SK-N-SH (cell line): ENCODE results near the gene EML2. TPM values are rescaled to one million over a fixed set of nuclear protein-coding genes. Genes with fewer than 3 reads are reported as not detected.

Experiments used
- CTCF ChIA-PET: fragments of 300-600, 350-600 bp; formaldehyde crosslinking; extraction: SDS; loops from one replicate; lab custom pipeline; 2021; lab: Yijun Ruan, JAX
- POLR2A ChIA-PET: fragments of 350-600 bp; sonication (Branson Sonifier 250); formaldehyde crosslinking; extraction: SDS; loops from one replicate; lab custom pipeline; 2020; ENCODE audit warnings: antibody characterized with exemption, inconsistent platforms; lab: Yijun Ruan, JAX
- DNase-seq: peaks from one replicate; pipeline ENCODE4 v3.0.0; 2012
- H2AFZ ChIP-seq: fragments of 200-600 bp; sonication (generic); 2 replicates; pipeline ENCODE4 v1.8.1; 2016; ENCODE audit warnings: antibody characterized with exemption, mild to moderate bottlenecking, low read depth
- H3F3A ChIP-seq: fragments of 200-600 bp; sonication (generic); replicated peaks from 2 replicates; pipeline ENCODE3; 2016; ENCODE audit warnings: antibody characterized with exemption, mild to moderate bottlenecking; ENCODE audit not compliant: insufficient read depth
- H3K27ac ChIP-seq, 2 experiments: fragments of 200-500 bp in 1 of 2; fragments of 200-600 bp in 1 of 2; sonication (Bioruptor generic) in 1 of 2; sonication (generic), shearing (Covaris generic) in 1 of 2; 2 replicates each; pipeline versions ENCODE4 v1.5.1 to v1.6.1; 2014 to 2016; ENCODE audit warnings: low read depth in 2 of 2, inconsistent platforms in 1 of 2, low read length in 1 of 2, mild to moderate bottlenecking in 1 of 2, mixed read lengths in 1 of 2
- H3K27me3 ChIP-seq: fragments of 200-600 bp; sonication (generic), shearing (Covaris generic); 2 replicates; pipeline ENCODE4 v1.6.1; 2016; ENCODE audit warnings: mixed run types; ENCODE audit not compliant: insufficient read depth
- H3K36me3 ChIP-seq, 2 experiments: fragments of 200-500 bp in 1 of 2; fragments of 200-600 bp in 1 of 2; sonication (Bioruptor generic) in 1 of 2; sonication (generic) in 1 of 2; replicated peaks in 1 of 2; 2 replicates each; pipeline versions ENCODE3 to v1.5.1; 2014 to 2016; ENCODE audit warnings: low read length in 1 of 2, mild to moderate bottlenecking in 1 of 2; ENCODE audit not compliant: insufficient read depth in 2 of 2, control insufficient read depth in 1 of 2
- H3K4me1 ChIP-seq, 2 experiments: fragments of 200-500 bp in 1 of 2; fragments of 200-600 bp in 1 of 2; sonication (Bioruptor generic) in 1 of 2; sonication (generic), shearing (Covaris generic) in 1 of 2; 2 replicates each; pipeline versions ENCODE4 v1.5.1 to v1.6.1; 2014 to 2016; ENCODE audit warnings: low read depth in 1 of 2, low read length in 1 of 2, mixed run types in 1 of 2; ENCODE audit not compliant: insufficient read depth in 2 of 2, control insufficient read depth in 1 of 2
- H3K4me2 ChIP-seq: fragments of 200-600 bp; sonication (generic), shearing (Covaris generic); 2 replicates; pipeline ENCODE4 v1.6.1; 2017; ENCODE audit warnings: mixed run types
- H3K4me3 ChIP-seq, 2 experiments: fragments of 200-500 bp in 1 of 2; fragments of 200-600 bp in 1 of 2; sonication (Bioruptor generic) in 1 of 2; sonication (generic), shearing (Covaris generic) in 1 of 2; 2 replicates each; pipeline versions ENCODE4 v1.5.1 to v1.8.1; 2014 to 2016; ENCODE audit warnings: low read depth in 2 of 2, inconsistent platforms in 1 of 2, low read length in 1 of 2, mild to moderate bottlenecking in 1 of 2, mixed read lengths in 1 of 2, moderate library complexity in 1 of 2
- H3K79me2 ChIP-seq: fragments of 200-600 bp; sonication (generic); 2 replicates; pipeline ENCODE4 v1.8.1; 2017; ENCODE audit warnings: mild to moderate bottlenecking; ENCODE audit not compliant: insufficient read depth
- H3K9ac ChIP-seq: fragments of 200-600 bp; sonication (generic); 2 replicates; pipeline ENCODE4 v1.6.1; 2017; ENCODE audit warnings: mixed run types
- H3K9me2 ChIP-seq: fragments of 200-600 bp; sonication (generic); 2 replicates; pipeline ENCODE4 v1.6.1; 2017; ENCODE audit warnings: mixed run types
- H3K9me3 ChIP-seq: fragments of 200-600 bp; sonication (generic); 2 replicates; pipeline ENCODE4 v1.6.1; 2017; ENCODE audit warnings: mixed run types, mild to moderate bottlenecking, moderate library complexity
- H4K20me1 ChIP-seq: fragments of 200-600 bp; sonication (generic); 2 replicates; pipeline ENCODE4 v1.6.1; 2017; ENCODE audit warnings: mild to moderate bottlenecking, mixed run types; ENCODE audit not compliant: insufficient read depth
- CHD2 ChIP-seq: fragments of 150-350 bp; IDR thresholded peaks from 2 replicates; pipeline ENCODE4 v1.6.1; 2018; ENCODE audit warnings: low read length; ENCODE audit not compliant: partially characterized antibody
- NFIC ChIP-seq: IDR thresholded peaks from 2 replicates; pipeline ENCODE4 v1.4.0; 2012; ENCODE audit warnings: borderline replicate concordance
- NRF1 ChIP-seq: IDR thresholded peaks from 2 replicates; pipeline ENCODE4 v1.6.1; 2012; ENCODE audit warnings: low read depth, mild to moderate bottlenecking, low read length
- RAD21 ChIP-seq: IDR thresholded peaks from 2 replicates; pipeline ENCODE4 v1.6.1; 2012; ENCODE audit warnings: mild to moderate bottlenecking, low read length
- RFX5 ChIP-seq: IDR thresholded peaks from 2 replicates; pipeline ENCODE4 v1.6.1; 2012; ENCODE audit warnings: mild to moderate bottlenecking, improper control_type of control experiment, low read length
- SMC3 ChIP-seq: IDR thresholded peaks from 2 replicates; pipeline ENCODE4 v1.6.1; 2012; ENCODE audit warnings: low read depth, low read length, improper control_type of control experiment
- TCF12 ChIP-seq: IDR thresholded peaks from 2 replicates; pipeline ENCODE4 v1.4.0; 2012
- TEAD4 ChIP-seq: IDR thresholded peaks from 2 replicates; pipeline ENCODE4 v1.4.0; 2012; ENCODE audit warnings: mild to moderate bottlenecking, borderline replicate concordance; ENCODE audit not compliant: insufficient read depth
- WGBS: methylation state at CpG from one replicate; pipeline ENCODE4 v1.1.6; 2017; ENCODE audit warnings: low lambda C conversion rate; 5-methylcytosine and 5-hydroxymethylcytosine counted together
- polyA plus RNA-seq, 3 experiments: library from polyadenylated mRNA; depleted of rRNA; stranded (reverse); fragments of >200 nt; gene quantifications; 2 replicates each; pipeline ENCODE4 v1.2.3, GENCODE V29; 2012
- TF ChIP-seq, protein P1 (sequence below): IDR thresholded peaks from 2 replicates; pipeline ENCODE4 v1.4.0; 2012; ENCODE audit warnings: low read depth, borderline replicate concordance
- TF ChIP-seq, protein P2 (sequence below): IDR thresholded peaks from 2 replicates; pipeline ENCODE4 v1.6.1; 2012; ENCODE audit warnings: mild to moderate bottlenecking, low read depth, low read length, moderate library complexity
- TF ChIP-seq, protein P3 (sequence below): IDR thresholded peaks from 2 replicates; pipeline ENCODE4 v1.4.0; 2012; ENCODE audit warnings: low read depth, borderline replicate concordance

The EML2 gene
- polyA plus RNA-seq, 1 of the 3 experiments (the other 2 are of a cell fraction), result 12.4 TPM

DNA sequence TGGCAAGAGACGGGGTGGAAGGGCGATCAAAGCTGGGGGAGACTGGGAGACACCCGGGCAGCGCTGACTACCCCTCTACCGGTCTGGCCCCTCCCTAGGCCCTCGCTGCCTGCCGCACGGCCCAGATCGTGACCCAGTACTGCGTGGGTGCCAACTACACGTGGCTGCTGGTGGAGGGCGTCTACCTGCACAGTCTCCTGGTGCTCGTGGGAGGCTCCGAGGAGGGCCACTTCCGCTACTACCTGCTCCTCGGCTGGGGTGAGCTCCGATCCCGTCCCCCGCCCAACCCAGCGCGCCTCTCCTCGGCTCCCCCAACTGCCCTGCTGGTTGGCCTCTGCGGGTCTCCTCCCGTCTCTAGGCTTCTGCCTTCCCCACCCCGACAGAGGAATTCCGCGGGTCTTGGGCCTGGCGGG, 37.7 kb upstream of the EML2 start (continued):
- TF ChIP-seq, protein P1, sequence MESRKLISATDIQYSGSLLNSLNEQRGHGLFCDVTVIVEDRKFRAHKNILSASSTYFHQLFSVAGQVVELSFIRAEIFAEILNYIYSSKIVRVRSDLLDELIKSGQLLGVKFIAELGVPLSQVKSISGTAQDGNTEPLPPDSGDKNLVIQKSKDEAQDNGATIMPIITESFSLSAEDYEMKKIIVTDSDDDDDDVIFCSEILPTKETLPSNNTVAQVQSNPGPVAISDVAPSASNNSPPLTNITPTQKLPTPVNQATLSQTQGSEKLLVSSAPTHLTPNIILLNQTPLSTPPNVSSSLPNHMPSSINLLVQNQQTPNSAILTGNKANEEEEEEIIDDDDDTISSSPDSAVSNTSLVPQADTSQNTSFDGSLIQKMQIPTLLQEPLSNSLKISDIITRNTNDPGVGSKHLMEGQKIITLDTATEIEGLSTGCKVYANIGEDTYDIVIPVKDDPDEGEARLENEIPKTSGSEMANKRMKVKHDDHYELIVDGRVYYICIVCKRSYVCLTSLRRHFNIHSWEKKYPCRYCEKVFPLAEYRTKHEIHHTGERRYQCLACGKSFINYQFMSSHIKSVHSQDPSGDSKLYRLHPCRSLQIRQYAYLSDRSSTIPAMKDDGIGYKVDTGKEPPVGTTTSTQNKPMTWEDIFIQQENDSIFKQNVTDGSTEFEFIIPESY, result no peak
- TF ChIP-seq RAD21 (no peak), TCF12 (no peak), SMC3 (no peak), NRF1 (no peak), CHD2 (no peak), NFIC (no peak)
- TF ChIP-seq, protein P2, sequence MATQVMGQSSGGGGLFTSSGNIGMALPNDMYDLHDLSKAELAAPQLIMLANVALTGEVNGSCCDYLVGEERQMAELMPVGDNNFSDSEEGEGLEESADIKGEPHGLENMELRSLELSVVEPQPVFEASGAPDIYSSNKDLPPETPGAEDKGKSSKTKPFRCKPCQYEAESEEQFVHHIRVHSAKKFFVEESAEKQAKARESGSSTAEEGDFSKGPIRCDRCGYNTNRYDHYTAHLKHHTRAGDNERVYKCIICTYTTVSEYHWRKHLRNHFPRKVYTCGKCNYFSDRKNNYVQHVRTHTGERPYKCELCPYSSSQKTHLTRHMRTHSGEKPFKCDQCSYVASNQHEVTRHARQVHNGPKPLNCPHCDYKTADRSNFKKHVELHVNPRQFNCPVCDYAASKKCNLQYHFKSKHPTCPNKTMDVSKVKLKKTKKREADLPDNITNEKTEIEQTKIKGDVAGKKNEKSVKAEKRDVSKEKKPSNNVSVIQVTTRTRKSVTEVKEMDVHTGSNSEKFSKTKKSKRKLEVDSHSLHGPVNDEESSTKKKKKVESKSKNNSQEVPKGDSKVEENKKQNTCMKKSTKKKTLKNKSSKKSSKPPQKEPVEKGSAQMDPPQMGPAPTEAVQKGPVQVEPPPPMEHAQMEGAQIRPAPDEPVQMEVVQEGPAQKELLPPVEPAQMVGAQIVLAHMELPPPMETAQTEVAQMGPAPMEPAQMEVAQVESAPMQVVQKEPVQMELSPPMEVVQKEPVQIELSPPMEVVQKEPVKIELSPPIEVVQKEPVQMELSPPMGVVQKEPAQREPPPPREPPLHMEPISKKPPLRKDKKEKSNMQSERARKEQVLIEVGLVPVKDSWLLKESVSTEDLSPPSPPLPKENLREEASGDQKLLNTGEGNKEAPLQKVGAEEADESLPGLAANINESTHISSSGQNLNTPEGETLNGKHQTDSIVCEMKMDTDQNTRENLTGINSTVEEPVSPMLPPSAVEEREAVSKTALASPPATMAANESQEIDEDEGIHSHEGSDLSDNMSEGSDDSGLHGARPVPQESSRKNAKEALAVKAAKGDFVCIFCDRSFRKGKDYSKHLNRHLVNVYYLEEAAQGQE, result no peak
- TF ChIP-seq, protein P3, sequence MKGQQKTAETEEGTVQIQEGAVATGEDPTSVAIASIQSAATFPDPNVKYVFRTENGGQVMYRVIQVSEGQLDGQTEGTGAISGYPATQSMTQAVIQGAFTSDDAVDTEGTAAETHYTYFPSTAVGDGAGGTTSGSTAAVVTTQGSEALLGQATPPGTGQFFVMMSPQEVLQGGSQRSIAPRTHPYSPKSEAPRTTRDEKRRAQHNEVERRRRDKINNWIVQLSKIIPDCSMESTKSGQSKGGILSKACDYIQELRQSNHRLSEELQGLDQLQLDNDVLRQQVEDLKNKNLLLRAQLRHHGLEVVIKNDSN, result no peak

DNA sequence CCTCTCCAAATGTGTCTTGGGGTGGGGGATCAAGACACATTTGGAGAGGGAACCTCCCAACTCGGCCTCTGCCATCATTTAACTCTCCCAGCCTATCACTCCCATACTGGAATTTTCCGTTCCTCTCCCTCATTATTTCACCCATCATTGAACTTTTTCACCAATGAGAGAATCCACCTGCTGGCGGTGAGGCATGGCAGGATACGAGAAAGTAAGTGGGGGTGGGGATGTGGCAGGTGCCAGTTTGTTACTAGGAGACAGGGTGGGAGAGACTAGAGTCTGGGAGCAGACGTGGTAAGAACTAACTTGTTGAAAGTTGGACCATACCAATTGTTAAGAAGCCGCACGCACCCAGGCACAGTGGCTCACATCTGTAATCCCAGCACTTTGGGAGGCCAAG, 35.7 kb upstream of the EML2 start:
- no peak overlapping the region for H2AFZ ChIP-seq
- H3K4me2 ChIP-seq, result no peak overlapping the region
- H3K27me3 ChIP-seq, result no peaks in the 10 kb centered on the region
- H3K9me2 ChIP-seq, result no peaks in the 10 kb centered on the region
- H3K36me3 ChIP-seq, result no peaks in the 10 kb centered on the region
- whole genome bisulfite sequencing, result 89% methylated on average over 7 of the region's 7 CpGs
- H3K9ac ChIP-seq, result no peak overlapping the region
- H3K4me1 ChIP-seq, result peaks cover 0 to 17% of the 10 kb centered on the region in 2 experiments; a peak in 1 of 4 replicates
- no peaks in the 10 kb centered on the region for H3K79me2 ChIP-seq
- no peaks in the 10 kb centered on the region for H4K20me1 ChIP-seq
- POLR2A ChIA-PET, result no interaction called here
- peaks cover 11% of the 10 kb centered on the region for H3F3A ChIP-seq
- no peak for DNase-seq
- no peaks in the 10 kb centered on the region for H3K9me3 ChIP-seq
- H3K27ac ChIP-seq, result no peak overlapping the region
- H3K4me3 ChIP-seq, result no peak overlapping the region
- no peak for TF ChIP-seq RFX5
- TF ChIP-seq, protein P3, result no peak
- no peak for TF ChIP-seq TEAD4
- TF ChIP-seq, protein P2, result no peak
- TF ChIP-seq, all 33 proteins: peak for 0
- CTCF ChIA-PET, result no interaction called here
